H1 (cell line): ENCODE measurements around the gene UBAP2. TPM values are rescaled to one million over a fixed set of nuclear protein-coding genes. Genes with fewer than 3 reads are reported as not detected.

ENCODE experiments used
- CTCF ChIA-PET: fragments of 300-600 bp; sonication (Branson Sonifier 250); formaldehyde crosslinking; loops from one replicate; lab custom pipeline; 2021; ENCODE audit not compliant: partially characterized antibody; lab: Charles Lee
- POLR2A ChIA-PET: fragments of 300-600 bp; sonication (Branson Sonifier 250); formaldehyde crosslinking; loops from one replicate; lab custom pipeline; 2021; ENCODE audit warnings: inconsistent platforms; ENCODE audit not compliant: partially characterized antibody; lab: Charles Lee
- DNase-seq, 2 experiments: peaks; one replicate each; pipeline versions ENCODE4 v3.0.0 to v3.0.0-alpha.2; 2010 to 2022; ENCODE audit warnings: low spot score in 2 of 2, low read depth in 1 of 2, mixed read lengths in 1 of 2
- FAIRE-seq: peaks from 2 replicates; lab custom pipeline; 2011; peaks lifted over from hg19 to GRCh38; lab: Jason Lieb, UNC
- H2AFZ ChIP-seq: 2 replicates; pipeline ENCODE4 v1.8.1; 2012; ENCODE audit warnings: low read length, inconsistent platforms
- H2AK5ac ChIP-seq: 2 replicates; pipeline ENCODE4 v1.6.1; 2013; ENCODE audit warnings: low read depth, low read length
- H2BK120ac ChIP-seq: replicated peaks from 2 replicates; pipeline ENCODE3; 2013; ENCODE audit warnings: low read depth, low read length, inconsistent platforms
- H2BK12ac ChIP-seq: 2 replicates; pipeline ENCODE4 v1.6.1; 2013; ENCODE audit warnings: low read depth, low read length
- H2BK15ac ChIP-seq: 2 replicates; pipeline ENCODE4 v1.6.1; 2013; ENCODE audit warnings: low read length
- H2BK20ac ChIP-seq: 2 replicates; pipeline ENCODE4 v1.6.1; 2013; ENCODE audit warnings: low read length
- H2BK5ac ChIP-seq: 2 replicates; pipeline ENCODE4 v1.6.1; 2013; ENCODE audit warnings: low read depth, low read length
- H3K14ac ChIP-seq: 2 replicates; pipeline ENCODE4 v1.6.1; 2013; ENCODE audit warnings: inconsistent platforms; ENCODE audit not compliant: insufficient read length
- H3K18ac ChIP-seq: 2 replicates; pipeline ENCODE4 v1.6.1; 2013; ENCODE audit warnings: low read length; ENCODE audit errors: extremely low read depth
- H3K23ac ChIP-seq: 2 replicates; pipeline ENCODE4 v1.6.1; 2013; ENCODE audit warnings: inconsistent platforms; ENCODE audit not compliant: insufficient read length
- H3K23me2 ChIP-seq: 2 replicates; pipeline ENCODE4 v1.6.1; 2013; ENCODE audit warnings: low read depth, low read length
- H3K27ac ChIP-seq: 2 replicates; pipeline ENCODE4 v1.6.1; 2011; ENCODE audit warnings: low read depth, low read length, inconsistent platforms
- H3K27me3 ChIP-seq, 4 experiments: replicated peaks in 1 of 4; 1 replicate in 1 of 4; 2 replicates in 3 of 4; pipeline versions ENCODE4 v1.6.1 to v1.8.1; 2011 to 2013; ENCODE audit warnings: low read length in 3 of 4, mild to moderate bottlenecking in 3 of 4, inconsistent platforms in 2 of 4, mixed read lengths in 2 of 4, moderate library complexity in 1 of 4; ENCODE audit not compliant: control insufficient read depth in 3 of 4, insufficient read depth in 3 of 4; ENCODE audit errors: extremely low read depth in 1 of 4
- H3K36me3 ChIP-seq, 4 experiments: 2 replicates each; pipeline versions ENCODE4 v1.6.1 to v1.8.1; 2011 to 2013; ENCODE audit warnings: mild to moderate bottlenecking in 4 of 4, low read length in 3 of 4, moderate library complexity in 2 of 4, control low read depth in 1 of 4, inconsistent platforms in 1 of 4; ENCODE audit not compliant: insufficient read depth in 4 of 4, control insufficient read depth in 2 of 4
- H3K4ac ChIP-seq: replicated peaks from 2 replicates; pipeline ENCODE3; 2013; ENCODE audit warnings: low read length, low read depth, mixed read lengths, inconsistent platforms; ENCODE audit not compliant: insufficient read length
- H3K4me1 ChIP-seq, 4 experiments: replicated peaks in 1 of 4; 1 replicate in 1 of 4; 2 replicates in 3 of 4; pipeline versions ENCODE4 v1.6.1 to v1.8.1; 2011 to 2013; ENCODE audit warnings: low read length in 3 of 4, inconsistent platforms in 2 of 4, mixed read lengths in 1 of 4; ENCODE audit not compliant: insufficient read depth in 4 of 4, control insufficient read depth in 3 of 4
- H3K4me2 ChIP-seq, 2 experiments: 2 replicates each; pipeline versions ENCODE4 v1.6.1 to v1.8.1; 2011 to 2013; ENCODE audit warnings: low read depth in 2 of 2, low read length in 2 of 2, control low read depth in 1 of 2, inconsistent platforms in 1 of 2, mild to moderate bottlenecking in 1 of 2; ENCODE audit not compliant: insufficient read depth in 1 of 2
- H3K4me3 ChIP-seq, 4 experiments: fragments of 200-600, 300-600 bp in 1 of 4; sonication (generic), shearing (Covaris generic), sonication (Bioruptor Twin) in 1 of 4; 2 replicates each; pipeline versions ENCODE4 v1.5.1 to v1.8.1; 2011 to 2016; ENCODE audit warnings: low read length in 4 of 4, low read depth in 3 of 4, control low read depth in 2 of 4, inconsistent platforms in 2 of 4, mild to moderate bottlenecking in 2 of 4, mixed read lengths in 1 of 4, moderate library complexity in 1 of 4; ENCODE audit not compliant: insufficient read depth in 2 of 4; ENCODE audit errors: extremely low read depth in 1 of 4
- H3K56ac ChIP-seq: replicated peaks from 2 replicates; pipeline ENCODE3; 2013; ENCODE audit warnings: low read depth, mild to moderate bottlenecking, mixed read lengths, low read length, inconsistent platforms; ENCODE audit not compliant: insufficient read length
- H3K79me1 ChIP-seq: 2 replicates; pipeline ENCODE4 v1.6.1; 2013; ENCODE audit warnings: low read depth, low read length, control low read depth
- H3K79me2 ChIP-seq, 2 experiments: 2 replicates each; pipeline versions ENCODE4 v1.6.1 to v1.8.1; 2012 to 2013; ENCODE audit warnings: low read length in 2 of 2, mild to moderate bottlenecking in 2 of 2, inconsistent platforms in 1 of 2; ENCODE audit not compliant: insufficient read depth in 2 of 2, control insufficient read depth in 1 of 2
- H3K9ac ChIP-seq, 4 experiments: replicated peaks in 1 of 4; 1 replicate in 1 of 4; 2 replicates in 3 of 4; pipeline versions ENCODE4 v1.6.1 to v1.8.1; 2011 to 2013; ENCODE audit warnings: low read depth in 3 of 4, low read length in 3 of 4, control low read depth in 2 of 4, mild to moderate bottlenecking in 2 of 4, moderate library complexity in 2 of 4, inconsistent platforms in 1 of 4; ENCODE audit errors: extremely low read depth in 1 of 4
- H3K9me3 ChIP-seq, 2 experiments: 2 replicates each; pipeline versions ENCODE4 v1.6.1 to v1.8.1; 2012 to 2013; ENCODE audit warnings: mild to moderate bottlenecking in 2 of 2, moderate library complexity in 2 of 2, control low read depth in 1 of 2, inconsistent platforms in 1 of 2, low read depth in 1 of 2, low read length in 1 of 2, mixed read lengths in 1 of 2; ENCODE audit not compliant: insufficient read depth in 2 of 2
- H4K20me1 ChIP-seq, 2 experiments: replicated peaks in 1 of 2; 2 replicates each; pipeline versions ENCODE3 to v1.8.1; 2011 to 2013; ENCODE audit warnings: inconsistent platforms in 2 of 2, low read length in 2 of 2, mild to moderate bottlenecking in 1 of 2; ENCODE audit not compliant: insufficient read depth in 2 of 2, control insufficient read depth in 1 of 2
- H4K5ac ChIP-seq: 2 replicates; pipeline ENCODE4 v1.6.1; 2013; ENCODE audit warnings: low read length, low read depth, mixed read lengths, inconsistent platforms; ENCODE audit not compliant: insufficient read length
- H4K8ac ChIP-seq: 2 replicates; pipeline ENCODE4 v1.8.0; 2013; ENCODE audit warnings: mild to moderate bottlenecking, moderate library complexity, low read length, inconsistent platforms; ENCODE audit not compliant: insufficient read depth; ENCODE audit errors: extremely low read depth
- H4K91ac ChIP-seq: replicated peaks from 2 replicates; pipeline ENCODE3; 2013; ENCODE audit warnings: low read length, mixed read lengths, inconsistent platforms; ENCODE audit not compliant: insufficient read length
- BCL11A ChIP-seq, 2 experiments: IDR thresholded peaks; one replicate each; pipeline ENCODE4 v1.6.1; 2011; ENCODE audit warnings: low read depth in 2 of 2, low read length in 2 of 2, mild to moderate bottlenecking in 2 of 2
- CBX8 ChIP-seq: fragments of 300-800, 300-1000 bp; sonication (generic); IDR thresholded peaks from 2 replicates; pipeline ENCODE4 v1.7.1; 2016; ENCODE audit warnings: low read depth, low read length, borderline replicate concordance
- CHD1 ChIP-seq: IDR thresholded peaks from 2 replicates; pipeline ENCODE4 v1.6.1; 2012; ENCODE audit warnings: low read depth, low read length, improper control_type of control experiment
- CTBP2 ChIP-seq: IDR thresholded peaks from 2 replicates; pipeline ENCODE4 v1.7.0; 2011; ENCODE audit warnings: borderline replicate concordance, mild to moderate bottlenecking, moderate library complexity, mixed read lengths, low read length; ENCODE audit not compliant: insufficient read depth, insufficient read length
- EP300 ChIP-seq, 2 experiments: IDR thresholded peaks; 1 replicate in 1 of 2; 2 replicates in 1 of 2; pipeline ENCODE4 v1.6.1; 2011 to 2012; ENCODE audit warnings: low read depth in 2 of 2, low read length in 2 of 2, mild to moderate bottlenecking in 2 of 2, borderline replicate concordance in 1 of 2, inconsistent platforms in 1 of 2, moderate library complexity in 1 of 2
- KDM5A ChIP-seq: fragments of 200-600 bp; IDR thresholded peaks from 2 replicates; pipeline ENCODE4 v1.7.1; 2012; ENCODE audit warnings: mild to moderate bottlenecking, low read length, inconsistent platforms, mixed read lengths
- PHF8 ChIP-seq: fragments of 200-600 bp; sonication (generic); conservative IDR thresholded peaks from 2 replicates; pipeline ENCODE4 v1.7.1; 2012; ENCODE audit warnings: low read depth, mild to moderate bottlenecking, inconsistent platforms, low read length, moderate library complexity
- POLR2A ChIP-seq, 2 experiments: IDR thresholded peaks; 1 replicate in 1 of 2; 2 replicates in 1 of 2; pipeline ENCODE4 v1.6.1; 2011; ENCODE audit warnings: low read depth in 2 of 2, low read length in 2 of 2, mild to moderate bottlenecking in 2 of 2; ENCODE audit errors: control extremely low read depth in 1 of 2
- RBBP5 ChIP-seq: IDR thresholded peaks from 2 replicates; pipeline ENCODE4 v1.7.1; 2012; ENCODE audit warnings: low read depth, mild to moderate bottlenecking, inconsistent platforms, low read length, moderate library complexity, borderline replicate concordance
- SAP30 ChIP-seq: fragments of 300-600 bp; sonication (generic); IDR thresholded peaks from 2 replicates; pipeline ENCODE4 v1.7.1; 2012; ENCODE audit warnings: low read length, moderate library complexity, mild to moderate bottlenecking, inconsistent platforms; ENCODE audit not compliant: insufficient read depth, insufficient replicate concordance
- SP1 ChIP-seq: IDR thresholded peaks from 2 replicates; pipeline ENCODE4 v1.6.1; 2011; ENCODE audit warnings: low read depth, low read length
- SUZ12 ChIP-seq: fragments of 200-600 bp; sonication (generic); IDR thresholded peaks from 2 replicates; pipeline ENCODE4 v1.6.1; 2012; ENCODE audit warnings: mild to moderate bottlenecking, inconsistent platforms, low read length, moderate library complexity, mixed read lengths
- WGBS, 2 experiments: shearing (Covaris generic) in 1 of 2; methylation state at CpG; one replicate each; pipeline versions ENCODE4 v1.1.6 to v1.1.7; 2013 to 2015; ENCODE audit warnings: low lambda C conversion rate in 2 of 2, mixed read lengths in 2 of 2, inconsistent platforms in 1 of 2, low coverage in 1 of 2, missing lambda C conversion rate in 1 of 2; ENCODE audit not compliant: insufficient replicate concordance in 2 of 2, insufficient coverage in 1 of 2, insufficient read length in 1 of 2; ENCODE audit errors: extremely low coverage in 1 of 2, missing lambda C conversion rate in 1 of 2; 5-methylcytosine and 5-hydroxymethylcytosine counted together
- polyA plus RNA-seq, 7 experiments: library from polyadenylated mRNA; depleted of rRNA in 3 of 7; stranded (reverse) in 5 of 7; unstranded in 2 of 7; fragments of >200 nt in 5 of 7; fragments of 200-250 nt in 2 of 7; gene quantifications; 1 replicate in 5 of 7; 2 replicates in 1 of 7; 4 replicates in 1 of 7; pipeline versions ENCODE4 v1.2.1 to v1.2.3, GENCODE V29; 2011 to 2013; ENCODE audit warnings: missing spikeins in 2 of 7, mixed read lengths in 2 of 7
- total RNA-seq: library from RNA; stranded (reverse); fragmentation: NEBNext Ultra II Directional; extraction: Animal tissue kit (Norgen Biotek cat#: 25700); gene quantifications from 2 replicates; pipeline ENCODE4 v1.2.1, GENCODE V29; 2021

Gene UBAP2
- total and polyA plus RNA-seq, 2 of the 8 experiments (the other 6 are each of a cell fraction or from before 2014, with no cell fraction given): 75.0 to 81.4 TPM

GRCh38 chr9:34097865-34098264 is 49.2 kb upstream of the UBAP2 start:
- H2BK12ac ChIP-seq: no peak overlapping the region
- H2BK15ac ChIP-seq: no peak overlapping the region
- no peak overlapping the region for H3K14ac ChIP-seq
- no peak for TF ChIP-seq RBBP5
- TF ChIP-seq SUZ12: no peak
- TF ChIP-seq SP1: no peak
- TF ChIP-seq CHD1: no peak
- TF ChIP-seq CBX8: no peak
- no peak for TF ChIP-seq CTBP2
- TF ChIP-seq PHF8: no peak
- TF ChIP-seq EP300 (IDR thresholded peaks at IDR 0.05; ENCODE audit: borderline replicate concordance in 1 of 2, low read depth in 2 of 2, low read length in 2 of 2): no peak
- no peak for TF ChIP-seq POLR2A (IDR thresholded peaks at IDR 0.05; ENCODE audit: control extremely low read depth in 1 of 2, low read depth in 2 of 2, low read length in 2 of 2)
- TF ChIP-seq BCL11A (IDR thresholded peaks at IDR 0.05; ENCODE audit: low read depth in 2 of 2, low read length in 2 of 2): no peak
- TF ChIP-seq KDM5A: no peak
- no peak for TF ChIP-seq SAP30
- H2BK20ac ChIP-seq: no peak overlapping the region
- H2BK120ac ChIP-seq: no peak overlapping the region
- peaks cover 0 to 2% of the 10 kb centered on the region in 2 experiments for H4K20me1 ChIP-seq
- H3K9ac ChIP-seq: no peak overlapping the region
- H3K4me2 ChIP-seq: no peak overlapping the region
- H2BK5ac ChIP-seq: no peak overlapping the region
- H4K8ac ChIP-seq: no peak overlapping the region
- DNase-seq: no peak
- no peak overlapping the region for H3K23ac ChIP-seq
- no peak overlapping the region for H3K56ac ChIP-seq
- no peak overlapping the region for H2AK5ac ChIP-seq
- peaks cover 16 to 55% (median 48%) of the 10 kb centered on the region in 4 experiments for H3K36me3 ChIP-seq
- no peaks in the 10 kb centered on the region for H3K27me3 ChIP-seq
- H3K4me1 ChIP-seq: no peaks in the 10 kb centered on the region
- no peak overlapping the region for H3K4ac ChIP-seq
- H3K9me3 ChIP-seq: no peaks in the 10 kb centered on the region
- no peak overlapping the region for H3K18ac ChIP-seq
- 89% methylated on average over 1 of the region's 1 CpG; no CpG with 5 or more reads in 1 of the 2 experiments for WGBS, 2 experiments
- no peaks in the 10 kb centered on the region for H3K79me1 ChIP-seq
- H3K79me2 ChIP-seq: no peaks in the 10 kb centered on the region
- no peak for FAIRE-seq
- H2AFZ ChIP-seq: no peak overlapping the region
- H4K91ac ChIP-seq: no peak overlapping the region
- H3K4me3 ChIP-seq: no peak overlapping the region
- ChIA-PET CTCF (no interaction called here), POLR2A (no interaction called here)
- no peak overlapping the region for H3K27ac ChIP-seq
- H4K5ac ChIP-seq: no peak overlapping the region
- H3K23me2 ChIP-seq: no peaks in the 10 kb centered on the region
